ENCODE results near the gene APOA5. TPM values are rescaled to one million over a fixed set of nuclear protein-coding genes. Genes with fewer than 3 reads are reported as not detected.
"Not testable (repeated sequence)": the region's sequence is repeated elsewhere in the genome, so short reads cannot be mapped to it uniquely, and the experiment has no call there.

APOA5 gene
- polyA plus RNA-seq, 1 donor = not detected

- DNase-seq = no peak
Observed at GRCh38 chr11:116773203-116774097, 18.2 kb downstream of the APOA5 start.

GRCh38 chr11:116772443-116773202 lies 19.1 kb downstream of the APOA5 start, which contains the start of gene BUD13:
TSS of gene BUD13 (minus strand) at chr11:116772987. CDS start at chr11:116772964, 23 bp downstream.
- peak; percentile 89 for DNase-seq

- DNase-seq = no peak
Observed at GRCh38 chr11:116771935-116772334, 19.7 kb downstream of the APOA5 start.

GRCh38 chr11:116762132-116762531 lies 29.5 kb downstream of the APOA5 start:
- DNase-seq = no peak

- not testable (repeated sequence) for DNase-seq
Observed at GRCh38 chr11:116756044-116756443, 35.6 kb downstream of the APOA5 start.

GRCh38 chr11:116750070-116750718 lies 41.5 kb downstream of the APOA5 start:
- DNase-seq = no peak

GRCh38 chr11:116742104-116742503 lies 49.6 kb downstream of the APOA5 start:
- no peak for DNase-seq

- DNase-seq = no peak
Observed at GRCh38 chr11:116740741-116741140, 50.9 kb downstream of the APOA5 start.

Other genes starting within 250 kb of the APOA5 start
- 41.3 TPM for gene BUD13, start 18.9 kb downstream of the APOA5 start, polyA plus RNA-seq (ENCODE audit: insufficient read length)
- gene ZPR1, start 3.9 kb downstream of the APOA5 start, polyA plus RNA-seq (ENCODE audit: insufficient read length) = 59.2 TPM
- gene APOA4, start 31.4 kb upstream of the APOA5 start, polyA plus RNA-seq (ENCODE audit: insufficient read length) = not detected
- gene APOC3, start 38.0 kb upstream of the APOA5 start, polyA plus RNA-seq (ENCODE audit: insufficient read length) = 9.2 TPM
- gene APOA1, start 45.7 kb upstream of the APOA5 start, polyA plus RNA-seq (ENCODE audit: insufficient read length) = 97.1 TPM

Measured in left kidney (tissue), 2 donors.